ENCODE results near the gene NEU1.

The NEU1 gene

DNA sequence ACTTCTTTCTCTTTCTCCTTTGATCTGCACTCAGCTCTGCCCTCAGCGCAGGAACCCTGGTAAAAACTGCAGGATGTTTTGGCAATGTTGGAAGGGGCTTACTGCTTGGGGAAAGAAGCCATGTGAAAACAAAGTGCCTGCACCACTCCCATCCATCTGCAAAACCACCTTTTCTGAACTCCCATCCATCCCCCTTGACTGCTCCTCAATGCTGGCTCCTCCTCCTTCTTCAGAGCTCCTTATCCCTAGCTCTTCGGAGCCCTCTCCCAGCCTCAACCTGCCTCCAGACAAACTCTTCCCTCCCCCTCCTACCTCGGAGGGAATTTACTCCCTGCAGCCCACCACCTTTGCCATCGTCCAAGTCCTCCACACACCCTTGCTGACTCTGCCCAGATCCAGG lies 43.5 kb upstream of the NEU1 start:
- DNase-seq (ENCODE audit: low read depth) = no peak
- TF ChIP-seq, protein P1, sequence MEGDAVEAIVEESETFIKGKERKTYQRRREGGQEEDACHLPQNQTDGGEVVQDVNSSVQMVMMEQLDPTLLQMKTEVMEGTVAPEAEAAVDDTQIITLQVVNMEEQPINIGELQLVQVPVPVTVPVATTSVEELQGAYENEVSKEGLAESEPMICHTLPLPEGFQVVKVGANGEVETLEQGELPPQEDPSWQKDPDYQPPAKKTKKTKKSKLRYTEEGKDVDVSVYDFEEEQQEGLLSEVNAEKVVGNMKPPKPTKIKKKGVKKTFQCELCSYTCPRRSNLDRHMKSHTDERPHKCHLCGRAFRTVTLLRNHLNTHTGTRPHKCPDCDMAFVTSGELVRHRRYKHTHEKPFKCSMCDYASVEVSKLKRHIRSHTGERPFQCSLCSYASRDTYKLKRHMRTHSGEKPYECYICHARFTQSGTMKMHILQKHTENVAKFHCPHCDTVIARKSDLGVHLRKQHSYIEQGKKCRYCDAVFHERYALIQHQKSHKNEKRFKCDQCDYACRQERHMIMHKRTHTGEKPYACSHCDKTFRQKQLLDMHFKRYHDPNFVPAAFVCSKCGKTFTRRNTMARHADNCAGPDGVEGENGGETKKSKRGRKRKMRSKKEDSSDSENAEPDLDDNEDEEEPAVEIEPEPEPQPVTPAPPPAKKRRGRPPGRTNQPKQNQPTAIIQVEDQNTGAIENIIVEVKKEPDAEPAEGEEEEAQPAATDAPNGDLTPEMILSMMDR (IDR thresholded peaks at IDR 0.05; ENCODE audit: low read depth, low read length, missing control alignments) = no peak
- no peak overlapping the region for H3K4me3 ChIP-seq (ENCODE audit: low read depth, low read length)
- in situ Hi-C loops (cut with HindIII; ENCODE audit: low sequenced_read_pairs) = no loop called here

DNA sequence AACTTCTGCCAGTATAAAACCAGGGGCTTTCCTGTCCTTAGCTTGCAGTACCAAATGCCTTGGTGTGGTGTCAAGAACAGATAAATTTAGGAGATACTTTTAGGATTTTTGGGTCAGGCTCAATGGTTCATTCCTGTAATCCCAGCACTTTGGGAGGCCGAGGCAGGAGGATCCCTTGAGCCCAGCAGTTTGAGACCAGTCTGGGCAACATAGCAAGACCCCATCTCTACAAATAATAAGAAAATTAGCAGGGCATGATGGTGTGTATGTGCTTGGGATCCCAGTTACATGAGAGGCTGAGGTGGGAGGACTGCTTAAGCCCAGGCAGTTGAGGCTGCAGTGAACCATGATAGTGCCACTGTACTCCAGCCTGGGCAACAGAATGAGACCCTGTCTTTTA lies 42.4 kb upstream of the NEU1 start:
- no peak for DNase-seq (ENCODE audit: low read depth)
- in situ Hi-C loops (cut with HindIII; ENCODE audit: low sequenced_read_pairs) = no loop called here
- H3K4me3 ChIP-seq (ENCODE audit: low read depth, low read length) = no peak overlapping the region
- TF ChIP-seq, protein P1 (IDR thresholded peaks at IDR 0.05; ENCODE audit: low read depth, low read length, missing control alignments) = no peak

DNA sequence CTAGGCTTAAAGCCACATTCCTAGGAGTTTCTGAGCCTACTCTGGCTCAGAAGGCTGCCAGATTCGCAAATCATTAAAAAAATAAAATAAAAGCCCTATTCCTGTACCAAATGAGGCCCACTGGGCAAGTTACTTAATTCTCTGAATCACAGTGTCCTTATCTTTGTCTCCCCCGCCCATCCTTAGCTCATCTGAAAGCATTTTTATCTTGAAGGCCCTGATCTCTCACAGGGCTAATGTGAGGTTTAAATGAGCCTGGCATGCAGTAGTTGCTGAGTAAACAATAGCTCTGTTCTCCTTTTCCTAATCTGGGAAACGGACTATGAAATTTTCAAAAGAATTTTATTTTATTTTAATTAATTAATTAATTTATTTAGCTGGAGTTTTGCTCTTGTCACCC lies 41.3 kb upstream of the NEU1 start:
- TF ChIP-seq, protein P1 (IDR thresholded peaks at IDR 0.05; ENCODE audit: low read depth, low read length, missing control alignments) = no peak
- in situ Hi-C loops (cut with HindIII; ENCODE audit: low sequenced_read_pairs) = no loop called here
- no peak overlapping the region for H3K4me3 ChIP-seq (ENCODE audit: low read depth, low read length)
- no peak for DNase-seq (ENCODE audit: low read depth)

DNA sequence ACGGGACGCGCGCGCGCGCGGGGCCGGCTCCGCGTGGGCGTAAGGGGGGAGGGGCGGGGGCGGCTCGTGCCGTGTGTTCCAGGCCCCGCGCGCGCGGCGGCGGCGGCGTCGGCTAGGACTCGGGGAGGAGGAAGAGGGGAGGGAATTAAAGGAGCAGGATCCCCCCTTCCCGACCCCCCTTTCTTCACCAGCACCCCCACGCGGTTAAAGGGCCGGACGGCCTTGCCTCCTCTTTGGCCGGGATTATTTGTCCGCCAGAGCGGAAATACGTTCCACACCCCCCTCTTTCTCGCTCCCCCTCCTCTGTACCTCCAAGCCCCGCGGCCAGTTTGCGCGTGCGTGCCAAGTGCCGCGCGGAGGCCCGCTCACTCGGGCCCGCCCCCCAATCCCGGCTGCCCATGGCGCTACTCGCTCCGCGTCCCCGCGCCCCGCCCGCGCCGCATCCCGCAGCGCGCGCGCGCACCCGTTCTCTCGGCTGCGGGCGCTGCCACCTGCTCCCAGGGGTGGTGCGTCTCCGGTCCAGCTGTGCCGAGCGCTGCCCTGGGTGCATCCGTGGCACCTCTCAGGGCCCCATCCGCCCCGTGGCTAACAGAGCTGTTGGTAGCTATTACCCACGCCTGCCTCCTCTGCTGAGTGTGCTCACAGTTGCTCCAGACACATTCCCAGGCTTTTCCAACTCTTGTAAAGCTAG lies 39.5 kb upstream of the NEU1 start, which contains the start of gene ZBTB12:
ZBTB12 (minus strand) TSS at position 134 of the 691 bp plus-strand sequence. CDS start 781 bp downstream, outside the sequence.
- H3K4me3 ChIP-seq (ENCODE audit: low read depth, low read length) = peak within 1 kb of the TSS; percentile 52
- in situ Hi-C loops (cut with HindIII; ENCODE audit: low sequenced_read_pairs) = no loop called here
- peak; percentile 91 for DNase-seq (ENCODE audit: low read depth)

DNA sequence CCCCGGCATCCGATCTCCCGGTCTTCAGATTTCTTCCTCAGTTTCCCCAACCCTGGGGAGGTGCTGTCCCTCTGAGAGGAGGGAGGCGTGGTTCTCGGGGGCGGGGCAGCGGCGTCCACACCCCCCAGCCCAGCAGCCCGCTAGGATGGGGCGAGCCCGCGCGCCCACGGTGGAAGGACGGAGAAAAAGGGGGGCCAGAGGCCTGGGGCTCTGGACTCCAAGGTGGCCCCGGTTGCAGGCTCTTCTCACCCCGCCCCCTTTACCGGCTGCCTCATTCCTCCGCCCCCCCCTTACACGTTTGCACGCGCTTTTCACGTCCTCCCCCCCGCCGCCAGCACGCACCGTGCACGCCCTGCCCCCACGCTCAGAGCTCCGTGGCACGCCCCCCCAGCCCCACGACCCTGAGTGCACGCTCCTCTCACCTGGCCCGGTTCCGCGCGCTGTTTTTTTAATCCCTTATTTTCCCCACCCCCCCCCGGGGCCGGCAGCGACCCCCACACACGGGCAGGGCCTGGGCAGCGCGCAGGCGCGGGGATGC lies 38.9 kb upstream of the NEU1 start:
- DNase-seq (ENCODE audit: low read depth) = no peak
- TF ChIP-seq, protein P1 (IDR thresholded peaks at IDR 0.05; ENCODE audit: low read depth, low read length, missing control alignments) = no peak

More for the DNA sequence above, 39.5 kb upstream of the NEU1 start, which contains the start of gene ZBTB12:
- TF ChIP-seq, protein P1 (IDR thresholded peaks at IDR 0.05; ENCODE audit: low read depth, low read length, missing control alignments) = no peak

DNA sequence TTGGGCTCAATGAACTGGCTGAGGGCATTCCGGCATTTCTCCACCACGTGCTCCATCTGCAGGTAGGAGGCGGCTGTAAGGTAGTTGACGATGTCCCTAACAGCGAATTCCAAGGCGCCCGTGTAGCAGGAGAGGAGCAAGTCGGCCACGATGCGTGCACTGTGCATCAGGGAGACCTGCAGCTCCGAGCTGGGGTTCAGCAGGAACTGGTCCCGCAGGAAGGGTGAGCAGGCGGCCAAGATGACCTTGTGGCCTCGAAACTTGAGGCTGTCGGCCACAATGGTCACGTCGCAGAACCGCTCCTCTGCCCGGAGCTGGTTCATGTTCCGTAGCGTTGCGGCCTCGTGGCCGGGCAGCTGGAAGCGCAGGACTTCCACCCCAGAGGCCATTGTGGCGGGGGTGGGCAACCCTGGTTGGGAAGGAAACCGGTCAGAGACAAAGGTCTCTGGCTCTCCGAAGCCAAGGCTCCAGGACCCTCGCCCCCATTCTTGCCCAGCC lies 38.3 kb upstream of the NEU1 start:
- peak overlapping the region; percentile 52 for H3K4me3 ChIP-seq (ENCODE audit: low read depth, low read length)
- in situ Hi-C loops (cut with HindIII; ENCODE audit: low sequenced_read_pairs) = no loop called here
- DNase-seq (ENCODE audit: low read depth) = no peak
- TF ChIP-seq, protein P1 (IDR thresholded peaks at IDR 0.05; ENCODE audit: low read depth, low read length, missing control alignments) = no peak

More for the DNA sequence above, 38.9 kb upstream of the NEU1 start:
- H3K4me3 ChIP-seq (ENCODE audit: low read depth, low read length) = peak overlapping the region; percentile 52
- in situ Hi-C loops (cut with HindIII; ENCODE audit: low sequenced_read_pairs) = no loop called here

Data from astrocyte of the cerebellum (primary cell).